Kasumi-1 (cell line): ENCODE data around the gene KDM5D.

Experiments
- DNase-seq, 2 experiments: peaks; one replicate each; lab custom pipeline; 2025; lab: John Stamatoyannopoulos, UW

KDM5D gene

GRCh38 chrY:19744381-19745378 lies at the start of gene KDM5D:
TSS of gene KDM5D (minus strand) at chrY:19744726. CDS start at chrY:19744534, 192 bp downstream.
- DNase-seq: no peak

GRCh38 chrY:19768375-19768774 lies 23.8 kb upstream of the KDM5D start:
- no peak for DNase-seq

GRCh38 chrY:19743331-19743730 lies 1.2 kb downstream of the KDM5D start:
- no peak for DNase-seq

- DNase-seq: no peak
These were observed 2.4 kb downstream of the KDM5D start for GRCh38 chrY:19742153-19742552.

- DNase-seq: no peak
These were observed 10.1 kb downstream of the KDM5D start for GRCh38 chrY:19734425-19734824.

- DNase-seq: no peak
These were observed 26.6 kb downstream of the KDM5D start for GRCh38 chrY:19717950-19718349.

- no peak for DNase-seq
These were observed 27.4 kb downstream of the KDM5D start for GRCh38 chrY:19717146-19717545.

GRCh38 chrY:19715226-19715625 lies 29.3 kb downstream of the KDM5D start:
- DNase-seq: no peak

GRCh38 chrY:19713430-19713829 lies 31.1 kb downstream of the KDM5D start:
- DNase-seq: no peak

- no peak for DNase-seq
These were observed 38.3 kb downstream of the KDM5D start for GRCh38 chrY:19706273-19706672.

- no peak for DNase-seq
These were observed 46.0 kb downstream of the KDM5D start for GRCh38 chrY:19698495-19698894.

- no peak for DNase-seq
These were observed 63.7 kb downstream of the KDM5D start for GRCh38 chrY:19680821-19681220.
